Mesothelial cell of epicardium (in vitro differentiated cells): Measurements from ENCODE around the gene LDLRAD1. TPM values are rescaled to one million over a fixed set of nuclear protein-coding genes. Genes with fewer than 3 reads are reported as not detected.

Experiments used
- DNase-seq, 2 experiments: peaks; one replicate each; pipeline ENCODE4 v3.0.0; 2021; ENCODE audit warnings: low spot score in 2 of 2; ENCODE audit not compliant: unreplicated experiment in 2 of 2
- H3K27ac Mint-ChIP-seq: 2 replicates; pipeline ENCODE4 v1.8.0; 2021; ENCODE audit warnings: mixed read lengths
- H3K27me3 Mint-ChIP-seq: 2 replicates; pipeline ENCODE4 v1.8.0; 2021; ENCODE audit warnings: low read depth, mixed read lengths
- H3K36me3 Mint-ChIP-seq: 2 replicates; pipeline ENCODE4 v1.8.0; 2021; ENCODE audit warnings: mixed read lengths
- H3K4me1 Mint-ChIP-seq: 2 replicates; pipeline ENCODE4 v1.8.0; 2021; ENCODE audit warnings: mixed read lengths
- H3K4me3 Mint-ChIP-seq: 2 replicates; pipeline ENCODE4 v1.8.0; 2021; ENCODE audit warnings: mild to moderate bottlenecking, moderate library complexity, mixed read lengths
- H3K9me3 Mint-ChIP-seq: 2 replicates; pipeline ENCODE4 v1.8.0; 2021; ENCODE audit warnings: mixed read lengths
- CTCF ChIP-seq: fragments of 200-600 bp; sonication (generic); IDR thresholded peaks from one replicate; pipeline ENCODE4 v1.5.0; 2021; ENCODE audit warnings: antibody characterized with exemption; ENCODE audit not compliant: unreplicated experiment
- total RNA-seq: library from RNA; stranded (reverse); gene quantifications from 3 replicates; pipeline ENCODE4 v1.2.1, GENCODE V29; 2021

LDLRAD1 gene
- not detected in 3 replicates for total RNA-seq

- no peak within 1 kb of the TSS for H3K4me3 Mint-ChIP-seq
- peaks cover 6% of the 10 kb centered on the region for H3K27me3 Mint-ChIP-seq
- H3K27ac Mint-ChIP-seq, result no peak within 1 kb of the TSS
- H3K4me1 Mint-ChIP-seq, result peaks cover 9% of the 10 kb centered on the region
- TF ChIP-seq CTCF, result no peak
- no peaks in the 10 kb centered on the region for H3K36me3 Mint-ChIP-seq
- no peak for DNase-seq
- H3K9me3 Mint-ChIP-seq, result no peaks in the 10 kb centered on the region
Measured at GRCh38 chr1:54017979-54018378, at the start of gene LDLRAD1. TSS of gene LDLRAD1 (minus strand) at chr1:54018186. CDS start at chr1:54018112, 74 bp downstream.

- TF ChIP-seq CTCF, result no peak
- H3K4me3 Mint-ChIP-seq, result no peak overlapping the region
Measured at GRCh38 chr1:54064299-54064698, 46.3 kb upstream of the LDLRAD1 start.

GRCh38 chr1:54054438-54054749 lies 36.4 kb upstream of the LDLRAD1 start:
- H3K4me3 Mint-ChIP-seq, result no peak overlapping the region
- peaks cover 3% of the 10 kb centered on the region for H3K36me3 Mint-ChIP-seq
- no peaks in the 10 kb centered on the region for H3K27me3 Mint-ChIP-seq
- DNase-seq, result no peak
- peaks cover 15% of the 10 kb centered on the region for H3K4me1 Mint-ChIP-seq
- no peak overlapping the region for H3K27ac Mint-ChIP-seq
- no peak for TF ChIP-seq CTCF
- no peaks in the 10 kb centered on the region for H3K9me3 Mint-ChIP-seq

More at GRCh38 chr1:54064299-54064698, 46.3 kb upstream of the LDLRAD1 start:
- no peak for DNase-seq
- H3K4me1 Mint-ChIP-seq, result no peaks in the 10 kb centered on the region
- no peaks in the 10 kb centered on the region for H3K27me3 Mint-ChIP-seq
- H3K27ac Mint-ChIP-seq, result no peak overlapping the region
- peaks cover 4% of the 10 kb centered on the region for H3K9me3 Mint-ChIP-seq
- peaks cover 11% of the 10 kb centered on the region for H3K36me3 Mint-ChIP-seq

- H3K36me3 Mint-ChIP-seq, result peaks cover 1% of the 10 kb centered on the region
- no peak overlapping the region for H3K4me3 Mint-ChIP-seq
- peaks cover 15% of the 10 kb centered on the region for H3K4me1 Mint-ChIP-seq
- H3K27me3 Mint-ChIP-seq, result no peaks in the 10 kb centered on the region
- DNase-seq, result no peak
- no peak overlapping the region for H3K27ac Mint-ChIP-seq
- H3K9me3 Mint-ChIP-seq, result no peaks in the 10 kb centered on the region
- TF ChIP-seq CTCF, result no peak
Measured at GRCh38 chr1:54053745-54054437, 35.9 kb upstream of the LDLRAD1 start.

- TF ChIP-seq CTCF, result no peak
- Mint-ChIP-seq H3K27ac (no peak within 1 kb of the TSS), H3K4me1 (peaks cover 15% of the 10 kb centered on the region), H3K4me3 (no peak within 1 kb of the TSS), H3K27me3 (no peaks in the 10 kb centered on the region), H3K36me3 (no peaks in the 10 kb centered on the region), H3K9me3 (no peaks in the 10 kb centered on the region)
- DNase-seq, result peak; percentile 94 to 96
Measured at GRCh38 chr1:54052934-54053744, 35.2 kb upstream of the LDLRAD1 start, which contains the start of the genes TCEANC2 and TMEM59. TSS of gene TCEANC2 (plus strand) at chr1:54053608. CDS start at chr1:54054423, 815 bp downstream. TSS of gene TMEM59 (minus strand) at chr1:54053204. CDS start at chr1:54053188, 16 bp downstream.
